GM12878 (cell line): ENCODE measurements around the gene COL4A2. TPM values are rescaled to one million over a fixed set of nuclear protein-coding genes. Genes with fewer than 3 reads are reported as not detected.

Source experiments
- ATAC-seq: fragments of 200-7000 bp; cut with Tn5 transposase; 3 replicates; pipeline ENCODE4 v1.9.1; 2020; ENCODE audit warnings: mild to moderate bottlenecking, moderate library complexity
- BruUV-seq: library from RNA; stranded (reverse); fragments of 400-500 nt; replicated peaks from 2 replicates; lab custom pipeline; 2021; lab: Mats Ljungman, UMichigan
- CTCF ChIA-PET: fragments of 300-600 bp; sonication (Branson Sonifier 250); formaldehyde crosslinking; extraction: SDS; loops from one replicate; lab custom pipeline; 2021; ENCODE audit warnings: inconsistent platforms; lab: Yijun Ruan, JAX
- POLR2A ChIA-PET: fragments of 350-600 bp; formaldehyde crosslinking; extraction: SDS; loops from one replicate; lab custom pipeline; 2021; ENCODE audit warnings: inconsistent platforms; lab: Charles Lee
- RAD21 ChIA-PET: fragments of 300-600 bp; sonication (Branson Sonifier 250); formaldehyde crosslinking; loops from one replicate; lab custom pipeline; 2023; ENCODE audit warnings: antibody characterized with exemption; ENCODE audit not compliant: unreplicated experiment; lab: Charles Lee
- SMC1A ChIA-PET: fragments of 300-600 bp; sonication (Branson Sonifier 250); formaldehyde crosslinking; loops from one replicate; lab custom pipeline; 2023; ENCODE audit not compliant: unreplicated experiment, uncharacterized antibody; lab: Charles Lee
- DNase-seq: peaks from one replicate; pipeline ENCODE4 v3.0.0-alpha.2; 2011; ENCODE audit warnings: low read depth, low spot score
- FAIRE-seq: peaks from 3 replicates; lab custom pipeline; 2011; peaks lifted over from hg19 to GRCh38; lab: Jason Lieb, UNC
- H2AFZ ChIP-seq: 2 replicates; pipeline ENCODE4 v1.6.0; 2011; ENCODE audit warnings: low read depth, low read length, control low read depth; ENCODE audit not compliant: control insufficient read depth
- H3K27ac ChIP-seq: 2 replicates; pipeline ENCODE4 v1.5.1; 2011; ENCODE audit warnings: control low read depth; ENCODE audit not compliant: control insufficient read depth, insufficient read depth
- H3K27me3 ChIP-seq, 2 experiments: replicated peaks in 1 of 2; 2 replicates each; pipeline versions ENCODE4 v1.6.0 to v1.6.1; 2011; ENCODE audit warnings: low read length in 1 of 2; ENCODE audit not compliant: control insufficient read depth in 2 of 2, insufficient read depth in 2 of 2
- H3K36me3 ChIP-seq, 2 experiments: 2 replicates each; pipeline ENCODE4 v1.5.1; 2011; ENCODE audit warnings: low read length in 1 of 2; ENCODE audit not compliant: control insufficient read depth in 2 of 2, insufficient read depth in 2 of 2
- H3K4me1 ChIP-seq: 2 replicates; pipeline ENCODE4 v1.6.1; 2011; ENCODE audit warnings: mild to moderate bottlenecking, low read length, moderate library complexity, mixed read lengths; ENCODE audit not compliant: control insufficient read depth, insufficient read depth
- H3K4me2 ChIP-seq: 2 replicates; pipeline ENCODE4 v1.6.0; 2011; ENCODE audit warnings: control low read depth; ENCODE audit not compliant: control insufficient read depth, insufficient read depth
- H3K4me3 ChIP-seq: fragments of 200-600 bp; sonication (generic); 2 replicates; pipeline ENCODE4 v1.5.1; 2016
- H3K79me2 ChIP-seq: 2 replicates; pipeline ENCODE4 v1.6.0; 2011; ENCODE audit warnings: low read length; ENCODE audit not compliant: control insufficient read depth, insufficient read depth
- H3K9ac ChIP-seq: 2 replicates; pipeline ENCODE4 v1.8.0; 2011; ENCODE audit warnings: low read length, control low read depth, mixed read lengths; ENCODE audit not compliant: control insufficient read depth, insufficient read depth
- H3K9me3 ChIP-seq: replicated peaks from 3 replicates; pipeline ENCODE4 v1.5.1; 2011; ENCODE audit warnings: mild to moderate bottlenecking, low read length; ENCODE audit not compliant: control insufficient read depth, insufficient read depth
- H4K20me1 ChIP-seq: 2 replicates; pipeline ENCODE4 v1.6.0; 2011; ENCODE audit not compliant: control insufficient read depth, insufficient read depth
- CREB1 ChIP-seq: IDR thresholded peaks from 2 replicates; pipeline ENCODE4 v1.6.1; 2012; ENCODE audit warnings: low read depth, mild to moderate bottlenecking, inconsistent platforms
- E2F8 ChIP-seq: fragments of 450-650 bp; IDR thresholded peaks from 2 replicates; pipeline ENCODE4 v1.6.1; 2018; ENCODE audit warnings: mild to moderate bottlenecking, low read depth, moderate library complexity; ENCODE audit not compliant: partially characterized antibody
- PAX8 ChIP-seq: fragments of 450-650 bp; IDR thresholded peaks from 2 replicates; pipeline ENCODE4 v1.6.1; 2017; ENCODE audit warnings: mild to moderate bottlenecking, moderate library complexity
- RAD51 ChIP-seq: fragments of 450-650 bp; IDR thresholded peaks from 2 replicates; pipeline ENCODE4 v1.6.1; 2016; ENCODE audit warnings: moderate library complexity, mild to moderate bottlenecking, inconsistent platforms
- SMC3 ChIP-seq: IDR thresholded peaks from 2 replicates; pipeline ENCODE4 v1.6.1; 2011; ENCODE audit warnings: low read length, improper control_type of control experiment, borderline replicate concordance
- YBX1 ChIP-seq: fragments of 450-650 bp; IDR thresholded peaks from 2 replicates; pipeline ENCODE4 v1.6.1; 2016; ENCODE audit warnings: antibody characterized with exemption
- ZNF592 ChIP-seq: fragments of 450-650 bp; IDR thresholded peaks from 2 replicates; pipeline ENCODE4 v1.6.1; 2017; ENCODE audit warnings: mild to moderate bottlenecking, moderate library complexity
- WGBS: methylation state at CpG from one replicate; pipeline ENCODE4 v1.1.6; 2016; ENCODE audit warnings: low lambda C conversion rate; ENCODE audit not compliant: insufficient replicate concordance, insufficient coverage; ENCODE audit errors: missing lambda C conversion rate; 5-methylcytosine and 5-hydroxymethylcytosine counted together
- in situ Hi-C: fragments of 300-500 bp; cut with MboI; formaldehyde crosslinking; loops from 9 replicates; pipeline ENCODE4 v1.14.3; 2018; ENCODE audit warnings: mixed read lengths
- intact Hi-C: fragments of 100-400 bp; cut with micrococcal nuclease; formaldehyde crosslinking; loops from one replicate; pipeline ENCODE4 v1.14.2; 2022; ENCODE audit not compliant: unreplicated experiment
- polyA plus RNA-seq, 11 experiments: library from polyadenylated mRNA; depleted of rRNA in 4 of 11; unstranded in 6 of 11; stranded (reverse) in 5 of 11; fragments of >200 nt; fragmentation: Nextera tagmentation in 4 of 11; fragmentation: Illumina TruSeq in 1 of 11; extraction: Ambion mirVana in 4 of 11; extraction: Trizol in 1 of 11; gene quantifications; 1 replicate in 1 of 11; 2 replicates in 10 of 11; pipeline versions ENCODE4 v1.2.1 to v1.2.3, GENCODE V29; 2011 to 2016; ENCODE audit warnings: inconsistent platforms in 2 of 11, missing spikeins in 2 of 11, low read depth in 1 of 11
- total RNA-seq, 4 experiments: library from RNA; depleted of rRNA in 3 of 4; stranded (reverse); fragments of >200 nt in 3 of 4; fragmentation: Illumina TruSeq in 1 of 4; extraction: Trizol in 1 of 4; gene quantifications; 2 replicates each; pipeline versions ENCODE4 v1.2.1 to v1.2.3, GENCODE V29; 2013 to 2021
- TF ChIP-seq, protein P1 (sequence below): fragments of 450-650 bp; IDR thresholded peaks from 2 replicates; pipeline ENCODE4 v1.6.1; 2017; ENCODE audit warnings: mild to moderate bottlenecking, low read depth, inconsistent platforms; ENCODE audit not compliant: poor library complexity, severe bottlenecking
- TF ChIP-seq, protein P2 (sequence below): IDR thresholded peaks from 2 replicates; pipeline ENCODE4 v1.6.1; 2011; ENCODE audit warnings: low read depth, low read length, improper control_type of control experiment, borderline replicate concordance

Gene COL4A2
- total and polyA plus RNA-seq, 10 of the 15 experiments (the other 5 are each of a cell fraction or from before 2014, with no cell fraction given): 0.16 to 1.6 (median 0.62) TPM; not detected in 3

GRCh38 chr13:110306340-110306959 is 634 bp upstream of the COL4A2 start:
- ATAC-seq: no peak
- CTCF ChIA-PET: interaction anchor here (0.6 kb wide), 1 partner anchor 83 kb away, joined by 3 read pairs; no protein-coding TSS in a partner anchor
- TF ChIP-seq CREB1: no peak
- no peak for TF ChIP-seq PAX8
- no peak for TF ChIP-seq SMC3
- TF ChIP-seq ZNF592: no peak
- no peak for TF ChIP-seq YBX1
- no peak for TF ChIP-seq E2F8
- TF ChIP-seq, protein P1, sequence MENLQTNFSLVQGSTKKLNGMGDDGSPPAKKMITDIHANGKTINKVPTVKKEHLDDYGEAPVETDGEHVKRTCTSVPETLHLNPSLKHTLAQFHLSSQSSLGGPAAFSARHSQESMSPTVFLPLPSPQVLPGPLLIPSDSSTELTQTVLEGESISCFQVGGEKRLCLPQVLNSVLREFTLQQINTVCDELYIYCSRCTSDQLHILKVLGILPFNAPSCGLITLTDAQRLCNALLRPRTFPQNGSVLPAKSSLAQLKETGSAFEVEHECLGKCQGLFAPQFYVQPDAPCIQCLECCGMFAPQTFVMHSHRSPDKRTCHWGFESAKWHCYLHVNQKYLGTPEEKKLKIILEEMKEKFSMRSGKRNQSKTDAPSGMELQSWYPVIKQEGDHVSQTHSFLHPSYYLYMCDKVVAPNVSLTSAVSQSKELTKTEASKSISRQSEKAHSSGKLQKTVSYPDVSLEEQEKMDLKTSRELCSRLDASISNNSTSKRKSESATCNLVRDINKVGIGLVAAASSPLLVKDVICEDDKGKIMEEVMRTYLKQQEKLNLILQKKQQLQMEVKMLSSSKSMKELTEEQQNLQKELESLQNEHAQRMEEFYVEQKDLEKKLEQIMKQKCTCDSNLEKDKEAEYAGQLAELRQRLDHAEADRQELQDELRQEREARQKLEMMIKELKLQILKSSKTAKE: no peak
- TF ChIP-seq, protein P2, sequence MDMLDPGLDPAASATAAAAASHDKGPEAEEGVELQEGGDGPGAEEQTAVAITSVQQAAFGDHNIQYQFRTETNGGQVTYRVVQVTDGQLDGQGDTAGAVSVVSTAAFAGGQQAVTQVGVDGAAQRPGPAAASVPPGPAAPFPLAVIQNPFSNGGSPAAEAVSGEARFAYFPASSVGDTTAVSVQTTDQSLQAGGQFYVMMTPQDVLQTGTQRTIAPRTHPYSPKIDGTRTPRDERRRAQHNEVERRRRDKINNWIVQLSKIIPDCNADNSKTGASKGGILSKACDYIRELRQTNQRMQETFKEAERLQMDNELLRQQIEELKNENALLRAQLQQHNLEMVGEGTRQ: no peak
- no peak for TF ChIP-seq RAD51
- in situ Hi-C loops: no loop called here
- Histone ChIP-seq H3K4me1 (no peaks in the 10 kb centered on the region), H3K9ac (no peak overlapping the region), H3K27me3 (peaks cover 18 to 22% of the 10 kb centered on the region in 2 experiments), H3K9me3 (no peaks in the 10 kb centered on the region; the same call in 2 of the 3 replicates), H3K27ac (no peak overlapping the region), H3K4me2 (no peak overlapping the region), H3K79me2 (no peaks in the 10 kb centered on the region), H4K20me1 (no peaks in the 10 kb centered on the region; the same call in 1 of the 2 replicates), H3K4me3 (no peak overlapping the region), H3K36me3 (no peaks in the 10 kb centered on the region), H2AFZ (no peak overlapping the region)
- no peak for DNase-seq
- SMC1A ChIA-PET: no interaction called here
- POLR2A ChIA-PET: no interaction called here
- BruUV-seq: no TSS peak
- 36% methylated on average over 34 of the region's 53 CpGs for WGBS
- RAD21 ChIA-PET: no interaction called here
- intact Hi-C loops: no loop called here
- FAIRE-seq: no peak
